Measurements from ENCODE around the gene ATP9B. TPM values are rescaled to one million over a fixed set of nuclear protein-coding genes. Genes with fewer than 3 reads are reported as not detected.

ATP9B gene
- total and polyA plus RNA-seq, 9 donors = 19.9 to 72.1 (median 43.2) TPM

- H3K4me3 ChIP-seq = no peak overlapping the region
- H3K27me3 ChIP-seq = no peaks in the 10 kb centered on the region
- intact Hi-C loops (cut with DNase I) = no loop called here
- no peaks in the 10 kb centered on the region for H3K4me1 ChIP-seq (ENCODE audit: insufficient read depth)
- no peaks in the 10 kb centered on the region for H3K36me3 ChIP-seq
- H3K27ac ChIP-seq = no peak overlapping the region
- no peaks in the 10 kb centered on the region for H3K9me3 ChIP-seq
- TF ChIP-seq EP300 (IDR thresholded peaks at IDR 0.05) (no peak), CTCF (IDR thresholded peaks at IDR 0.05) (no peak), POLR2A (IDR thresholded peaks at IDR 0.05) (no peak)
- 86 to 92% (median 91%) methylated on average over 9 of the region's 9 CpGs for WGBS, 3 donors
- no peak for DNase-seq
Measured at GRCh38 chr18:79056827-79057367, 12.3 kb upstream of the ATP9B start.

- intact Hi-C loops (cut with DNase I) = no loop called here
- no peak for TF ChIP-seq EP300 (IDR thresholded peaks at IDR 0.05)
- TF ChIP-seq POLR2A (IDR thresholded peaks at IDR 0.05) = no peak
- no peak for TF ChIP-seq CTCF (IDR thresholded peaks at IDR 0.05)
- no peaks in the 10 kb centered on the region for H3K36me3 ChIP-seq
- H3K27ac ChIP-seq = no peak overlapping the region
- WGBS, 3 donors = 29 to 79% (median 53%) methylated on average over 2 of the region's 2 CpGs
- H3K4me3 ChIP-seq = no peak overlapping the region
- no peak for DNase-seq
- no peaks in the 10 kb centered on the region for H3K27me3 ChIP-seq
- H3K9me3 ChIP-seq = no peaks in the 10 kb centered on the region
- no peaks in the 10 kb centered on the region for H3K4me1 ChIP-seq (ENCODE audit: insufficient read depth)
Measured at GRCh38 chr18:79058007-79058406, 11.2 kb upstream of the ATP9B start.

- TF ChIP-seq POLR2A (IDR thresholded peaks at IDR 0.05) (no peak), CTCF (IDR thresholded peaks at IDR 0.05) (no peak), EP300 (IDR thresholded peaks at IDR 0.05) (no peak)
- DNase-seq = no peak
- H3K4me3 ChIP-seq = no peak overlapping the region
- no peaks in the 10 kb centered on the region for H3K4me1 ChIP-seq (ENCODE audit: insufficient read depth)
- H3K27ac ChIP-seq = no peak overlapping the region
- intact Hi-C loops (cut with DNase I) = loop anchor here in 1 of 4 donors (10.0 kb wide), 1 partner anchor 612 kb away; the partner anchor contains the start of gene CTDP1
- H3K9me3 ChIP-seq = no peaks in the 10 kb centered on the region
- WGBS, 3 donors = 85 to 93% (median 86%) methylated on average over 9 of the region's 9 CpGs
- H3K27me3 ChIP-seq = no peaks in the 10 kb centered on the region
- H3K36me3 ChIP-seq = no peaks in the 10 kb centered on the region
Measured at GRCh38 chr18:79062806-79063205, 6.4 kb upstream of the ATP9B start.

- Histone ChIP-seq H3K27me3 (no peaks in the 10 kb centered on the region), H3K27ac (no peak overlapping the region), H3K9me3 (no peaks in the 10 kb centered on the region), H3K4me3 (no peak overlapping the region), H3K36me3 (no peaks in the 10 kb centered on the region), H3K4me1 (ENCODE audit: insufficient read depth) (no peaks in the 10 kb centered on the region)
- no peak for DNase-seq
- WGBS, 3 donors = 83 to 84% (median 83%) methylated on average over 5 of the region's 5 CpGs
- intact Hi-C loops (cut with DNase I) = loop anchor here in 1 of 4 donors (10.0 kb wide), 1 partner anchor 611 kb away; the partner anchor contains the start of gene CTDP1
- no peak for TF ChIP-seq EP300 (IDR thresholded peaks at IDR 0.05)
- no peak for TF ChIP-seq POLR2A (IDR thresholded peaks at IDR 0.05)
- TF ChIP-seq CTCF (IDR thresholded peaks at IDR 0.05) = no peak
Measured at GRCh38 chr18:79064228-79064627, 5.0 kb upstream of the ATP9B start.

All from ovary (tissue), 9 donors.